HCT116 (cell line): Measurements from ENCODE around the gene THRB. TPM values are rescaled to one million over a fixed set of nuclear protein-coding genes. Genes with fewer than 3 reads are reported as not detected.

Source experiments
- ATAC-seq: fragments of 200-7000 bp; cut with Tn5 transposase; 2 replicates; pipeline ENCODE4 v1.9.1; 2020; ENCODE audit warnings: mild to moderate bottlenecking, moderate library complexity
- BruUV-seq: library from RNA; stranded (reverse); fragments of 400-500 nt; replicated peaks from 2 replicates; lab custom pipeline; 2021; lab: Mats Ljungman, UMichigan
- CTCF ChIA-PET: fragments of 300-600 bp; sonication (Branson Sonifier 250); formaldehyde crosslinking; loops from one replicate; lab custom pipeline; 2021; ENCODE audit warnings: antibody characterized with exemption; lab: Charles Lee
- POLR2A ChIA-PET: fragments of 300-600, 350-600 bp; sonication (Branson Sonifier 250); formaldehyde crosslinking; loops from one replicate; lab custom pipeline; 2021; ENCODE audit warnings: antibody characterized with exemption; lab: Charles Lee
- RAD21 ChIA-PET, 2 experiments: fragments of 300-600 bp; sonication (Branson Sonifier 250); formaldehyde crosslinking; loops; one replicate each; lab custom pipeline; 2023; ENCODE audit warnings: low total read pairs in 2 of 2; ENCODE audit not compliant: uncharacterized antibody in 2 of 2, unreplicated experiment in 2 of 2, low non-redundant PET in 1 of 2; lab: Charles Lee
- DNase-seq: peaks from one replicate; pipeline ENCODE4 v3.0.0-alpha.2; 2010; ENCODE audit warnings: low read depth, low spot score
- H2AFZ ChIP-seq: fragments of 200-600 bp; shearing (Covaris generic), sonication (generic); 2 replicates; pipeline ENCODE4 v1.6.1; 2017; ENCODE audit warnings: low read depth, mixed run types, mixed read lengths, antibody characterized with exemption, low read length; ENCODE audit not compliant: poor library complexity, severe bottlenecking
- H3K27ac ChIP-seq: 2 replicates; pipeline ENCODE4 v1.5.1; 2012; ENCODE audit warnings: low read depth, low read length
- H3K27me3 ChIP-seq: fragments of 200-600 bp; sonication (generic); 2 replicates; pipeline ENCODE4 v1.6.1; 2016; ENCODE audit warnings: mixed run types, low read length, mixed read lengths; ENCODE audit not compliant: insufficient read depth
- H3K36me3 ChIP-seq, 2 experiments: fragments of 200-500 bp in 1 of 2; fragments of 200-600 bp in 1 of 2; sonication (Bioruptor generic) in 1 of 2; sonication (generic) in 1 of 2; 2 replicates each; pipeline versions ENCODE4 v1.5.1 to v1.6.1; 2014 to 2016; ENCODE audit warnings: low read length in 2 of 2, inconsistent platforms in 1 of 2, mixed read lengths in 1 of 2, mixed run types in 1 of 2; ENCODE audit not compliant: insufficient read depth in 2 of 2, control insufficient read depth in 1 of 2
- H3K4me1 ChIP-seq, 2 experiments: fragments of 200-600 bp in 1 of 2; sonication (generic) in 1 of 2; 2 replicates each; pipeline versions ENCODE4 v1.5.1 to v1.6.1; 2012 to 2017; ENCODE audit warnings: low read length in 2 of 2, inconsistent platforms in 1 of 2, mild to moderate bottlenecking in 1 of 2, mixed read lengths in 1 of 2, mixed run types in 1 of 2, moderate library complexity in 1 of 2; ENCODE audit not compliant: insufficient read depth in 2 of 2, control insufficient read depth in 1 of 2
- H3K4me2 ChIP-seq: fragments of 200-600 bp; sonication (generic); 2 replicates; pipeline ENCODE4 v1.6.1; 2017; ENCODE audit warnings: mixed run types, low read length, mixed read lengths
- H3K4me3 ChIP-seq, 2 experiments: fragments of 200-600 bp in 1 of 2; sonication (generic) in 1 of 2; replicated peaks in 1 of 2; 2 replicates each; pipeline ENCODE4 v1.5.1; 2011 to 2016; ENCODE audit warnings: low read length in 2 of 2, control low read depth in 1 of 2, low read depth in 1 of 2, mild to moderate bottlenecking in 1 of 2, mixed read lengths in 1 of 2, mixed run types in 1 of 2
- H3K79me2 ChIP-seq: fragments of 200-600 bp; sonication (generic); 2 replicates; pipeline ENCODE4 v1.6.1; 2017; ENCODE audit warnings: mild to moderate bottlenecking, mixed run types, low read length, moderate library complexity, mixed read lengths; ENCODE audit not compliant: insufficient read depth
- H3K9ac ChIP-seq: fragments of 200-600 bp; sonication (generic); 2 replicates; pipeline ENCODE4 v1.6.1; 2016; ENCODE audit warnings: low read length, mixed read lengths
- H3K9me2 ChIP-seq: fragments of 200-600 bp; sonication (generic), shearing (Covaris generic); 2 replicates; pipeline ENCODE4 v1.6.1; 2017; ENCODE audit warnings: mixed run types, mild to moderate bottlenecking, moderate library complexity; ENCODE audit not compliant: insufficient read depth
- H3K9me3 ChIP-seq, 2 experiments: fragments of 200-500 bp in 1 of 2; fragments of 200-600 bp in 1 of 2; sonication (Bioruptor generic) in 1 of 2; sonication (generic) in 1 of 2; 2 replicates each; pipeline ENCODE4 v1.6.1; 2014 to 2017; ENCODE audit warnings: low read length in 2 of 2, mixed read lengths in 2 of 2, inconsistent platforms in 1 of 2, low read depth in 1 of 2, mild to moderate bottlenecking in 1 of 2, mixed run types in 1 of 2, moderate library complexity in 1 of 2; ENCODE audit not compliant: control insufficient read depth in 1 of 2, insufficient read depth in 1 of 2
- H4K20me1 ChIP-seq: fragments of 200-600 bp; sonication (generic), shearing (Covaris generic); 2 replicates; pipeline ENCODE4 v1.6.1; 2017; ENCODE audit warnings: mixed run types, mild to moderate bottlenecking, moderate library complexity; ENCODE audit not compliant: insufficient read depth
- CTCF ChIP-seq, 3 experiments: fragments of 200-600 bp in 1 of 3; sonication (generic) in 1 of 3; IDR thresholded peaks in 2 of 3; conservative IDR thresholded peaks in 1 of 3; 2 replicates each; pipeline ENCODE4 v1.5.1; 2012 to 2017; ENCODE audit warnings: low read depth in 2 of 3, low read length in 2 of 3, antibody characterized with exemption in 1 of 3, borderline replicate concordance in 1 of 3, control low read depth in 1 of 3, mild to moderate bottlenecking in 1 of 3, mixed read lengths in 1 of 3, mixed run types in 1 of 3, moderate library complexity in 1 of 3; ENCODE audit not compliant: insufficient read depth in 1 of 3
- EZH2phosphoT487 ChIP-seq: fragments of 200-600 bp; IDR thresholded peaks from 2 replicates; pipeline ENCODE4 v1.6.1; 2018; ENCODE audit warnings: antibody characterized with exemption, borderline replicate concordance
- MAX ChIP-seq: IDR thresholded peaks from 2 replicates; pipeline ENCODE4 v1.6.1; 2012
- POLR2A ChIP-seq: IDR thresholded peaks from 2 replicates; pipeline ENCODE4 v1.7.0; 2011; ENCODE audit warnings: borderline replicate concordance; ENCODE audit not compliant: insufficient read depth, insufficient read length; ENCODE audit errors: extremely low read depth
- REST ChIP-seq: IDR thresholded peaks from 2 replicates; pipeline ENCODE4 v1.6.1; 2012; ENCODE audit warnings: low read depth
- intact Hi-C: fragments of 100-400 bp; cut with micrococcal nuclease; formaldehyde crosslinking; loops from 2 replicates; pipeline ENCODE4 v1.10.0; 2022
- total RNA-seq: library from RNA; stranded (reverse); gene quantifications from one replicate; pipeline ENCODE4 v1.2.1, GENCODE V29; 2021; ENCODE audit not compliant: unreplicated experiment

Gene THRB
- total RNA-seq, 1 experiment from 2014 or later = 2.5 TPM

GRCh38 chr3:24120434-24120833 is 374.2 kb downstream of the THRB start:
- no peak for TF ChIP-seq CTCF (IDR thresholded peaks at IDR 0.05 in 2 of 3, conservative IDR thresholded peaks at IDR 0.05 in 1 of 3; ENCODE audit: borderline replicate concordance in 1 of 3, insufficient read depth in 1 of 3, low read depth in 2 of 3, low read length in 2 of 3)
- TF ChIP-seq POLR2A = no peak
- no peak for TF ChIP-seq MAX
- TF ChIP-seq REST = no peak
- no peak for TF ChIP-seq EZH2phosphoT487
- no peak overlapping the region for H2AFZ ChIP-seq
- POLR2A ChIA-PET = no interaction called here

More at GRCh38 chr3:24120434-24120833, 374.2 kb downstream of the THRB start:
- ChIA-PET CTCF (no interaction called here), RAD21 (no interaction called here)
- Histone ChIP-seq H3K79me2 (no peaks in the 10 kb centered on the region), H3K4me1 (peaks cover 0 to 16% of the 10 kb centered on the region in 2 experiments; a peak in 2 of 4 replicates), H3K9me3 (no peaks in the 10 kb centered on the region), H3K4me2 (no peak overlapping the region), H3K36me3 (no peaks in the 10 kb centered on the region), H3K27ac (no peak overlapping the region), H3K4me3 (no peak overlapping the region), H3K27me3 (no peaks in the 10 kb centered on the region), H4K20me1 (no peaks in the 10 kb centered on the region), H3K9me2 (no peaks in the 10 kb centered on the region), H3K9ac (no peak overlapping the region)
- DNase-seq (no peak), ATAC-seq (no peak)
- BruUV-seq = no TSS peak
- intact Hi-C loops = no loop called here
